Neural progenitor cell (in vitro differentiated cells): ENCODE data around the gene RTN4.

ENCODE experiments used
- EZH2 ChIP-seq: fragments of 200-600 bp; sonication (generic); IDR thresholded peaks from 2 replicates; pipeline ENCODE4 v1.6.1; 2017; ENCODE audit warnings: antibody characterized with exemption, mild to moderate bottlenecking, moderate library complexity
- TF ChIP-seq, protein P1 (sequence below): fragments of 200-600 bp; sonication (generic); IDR thresholded peaks from 2 replicates; pipeline ENCODE4 v1.5.1; 2017; ENCODE audit warnings: antibody characterized with exemption, mild to moderate bottlenecking

- TF ChIP-seq, protein P1, sequence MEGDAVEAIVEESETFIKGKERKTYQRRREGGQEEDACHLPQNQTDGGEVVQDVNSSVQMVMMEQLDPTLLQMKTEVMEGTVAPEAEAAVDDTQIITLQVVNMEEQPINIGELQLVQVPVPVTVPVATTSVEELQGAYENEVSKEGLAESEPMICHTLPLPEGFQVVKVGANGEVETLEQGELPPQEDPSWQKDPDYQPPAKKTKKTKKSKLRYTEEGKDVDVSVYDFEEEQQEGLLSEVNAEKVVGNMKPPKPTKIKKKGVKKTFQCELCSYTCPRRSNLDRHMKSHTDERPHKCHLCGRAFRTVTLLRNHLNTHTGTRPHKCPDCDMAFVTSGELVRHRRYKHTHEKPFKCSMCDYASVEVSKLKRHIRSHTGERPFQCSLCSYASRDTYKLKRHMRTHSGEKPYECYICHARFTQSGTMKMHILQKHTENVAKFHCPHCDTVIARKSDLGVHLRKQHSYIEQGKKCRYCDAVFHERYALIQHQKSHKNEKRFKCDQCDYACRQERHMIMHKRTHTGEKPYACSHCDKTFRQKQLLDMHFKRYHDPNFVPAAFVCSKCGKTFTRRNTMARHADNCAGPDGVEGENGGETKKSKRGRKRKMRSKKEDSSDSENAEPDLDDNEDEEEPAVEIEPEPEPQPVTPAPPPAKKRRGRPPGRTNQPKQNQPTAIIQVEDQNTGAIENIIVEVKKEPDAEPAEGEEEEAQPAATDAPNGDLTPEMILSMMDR = no peak
- no peak for TF ChIP-seq EZH2
Observed at GRCh38 chr2:55097461-55098410, 47.5 kb upstream of the RTN4 start.
